Measurements from ENCODE around the gene RICTOR.

Gene RICTOR

GRCh38 chr5:38938973-38939372, 135.2 kb downstream of the RICTOR start:
- DNase-seq (ENCODE audit: low read depth), result no peak

- DNase-seq (ENCODE audit: low read depth), result no peak
Observed at GRCh38 chr5:38938424-38938823, 135.8 kb downstream of the RICTOR start.

DNA sequence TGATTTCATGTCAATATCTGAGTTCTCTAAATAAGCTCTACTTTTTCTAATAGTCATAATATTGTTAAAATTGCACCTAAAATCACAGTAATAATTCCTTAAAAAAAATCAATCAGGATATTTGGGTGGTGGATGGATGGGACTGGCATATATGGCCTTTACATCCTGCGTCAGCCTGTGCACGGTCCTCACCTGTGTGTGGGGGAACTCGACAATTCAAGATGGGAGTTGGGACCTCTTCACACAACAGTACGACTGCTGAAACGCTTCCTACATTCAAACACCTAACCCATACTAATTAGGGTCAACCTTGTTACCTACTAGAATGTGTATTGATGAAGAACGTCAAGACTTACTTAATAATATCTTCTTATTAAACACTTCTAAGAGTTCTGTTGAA, 137.9 kb downstream of the RICTOR start:
- no peak for DNase-seq (ENCODE audit: low read depth)

GRCh38 chr5:38935437-38935836, 138.8 kb downstream of the RICTOR start:
- no peak for DNase-seq (ENCODE audit: low read depth)

- no peak for DNase-seq (ENCODE audit: low read depth)
Observed at GRCh38 chr5:38932854-38933408, 141.3 kb downstream of the RICTOR start.

- no peak for DNase-seq (ENCODE audit: low read depth)
Observed at GRCh38 chr5:38931731-38932130, 142.5 kb downstream of the RICTOR start.

DNA sequence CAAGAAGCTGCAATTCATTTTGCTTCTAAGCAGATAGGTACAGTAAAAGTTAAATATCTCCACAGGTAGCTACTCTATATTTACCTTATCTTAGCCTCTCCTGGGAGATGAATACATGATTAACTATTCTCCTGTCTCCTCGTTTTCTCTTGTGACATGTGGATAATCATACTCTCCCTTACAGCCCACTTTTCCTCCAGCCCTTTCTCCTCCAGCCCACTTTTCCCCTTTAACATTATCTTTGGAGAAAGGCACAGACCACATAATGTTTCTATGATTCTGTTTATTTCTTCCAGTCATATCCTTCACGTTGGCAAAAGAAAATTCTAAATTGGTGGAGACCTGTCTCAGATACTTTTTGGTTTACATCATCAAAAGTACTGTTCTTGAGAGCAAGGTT, 144.4 kb downstream of the RICTOR start:
- DNase-seq (ENCODE audit: low read depth), result no peak

- no peak for DNase-seq (ENCODE audit: low read depth)
Observed at GRCh38 chr5:38927470-38927869, 146.7 kb downstream of the RICTOR start.

GRCh38 chr5:38926121-38926520, 148.1 kb downstream of the RICTOR start:
- DNase-seq (ENCODE audit: low read depth), result peak; percentile 15

GRCh38 chr5:38925154-38925925, 148.9 kb downstream of the RICTOR start:
- peak; percentile 20 for DNase-seq (ENCODE audit: low read depth)

DNA sequence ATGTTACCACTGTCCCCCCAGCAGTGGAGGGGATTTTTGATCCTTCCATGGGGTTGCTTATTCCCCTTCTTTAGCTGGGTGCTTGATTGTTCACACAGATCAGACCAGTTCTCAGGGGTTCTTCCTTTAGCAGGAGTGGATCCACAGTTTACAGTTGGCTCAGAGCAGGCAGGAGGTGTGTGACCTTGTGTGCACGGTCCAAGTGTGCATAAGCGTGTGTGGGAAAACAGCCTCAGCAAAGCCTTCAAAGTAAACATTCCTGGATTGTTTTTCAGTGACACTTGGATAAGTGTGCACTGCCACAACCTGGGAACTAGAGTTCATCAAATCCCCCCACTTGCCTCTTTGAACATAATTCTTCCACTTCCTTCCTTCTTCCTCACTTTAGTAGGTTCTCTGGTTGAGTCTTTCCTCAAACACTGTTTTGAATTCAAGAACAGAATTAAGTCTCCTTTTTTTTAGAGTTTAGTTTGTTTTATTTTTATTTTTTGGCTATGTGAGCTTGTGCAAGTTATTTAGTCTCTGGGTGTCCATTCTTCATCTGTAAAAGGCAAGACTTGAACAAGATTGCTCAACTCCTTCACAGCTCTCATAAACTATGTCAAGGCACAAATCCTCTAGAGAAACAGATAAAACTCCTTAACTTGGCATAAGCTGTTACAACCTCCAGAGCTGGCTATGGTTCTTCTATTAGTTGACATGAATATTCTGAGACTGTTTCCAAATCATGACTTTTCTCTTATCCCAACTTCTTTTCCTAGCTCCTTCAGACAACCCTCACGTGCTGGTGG, 150.3 kb downstream of the RICTOR start:
- DNase-seq (ENCODE audit: low read depth), result no peak

- DNase-seq (ENCODE audit: low read depth), result peak; percentile 36
Observed at GRCh38 chr5:38922199-38922598, 152.0 kb downstream of the RICTOR start.

DNA sequence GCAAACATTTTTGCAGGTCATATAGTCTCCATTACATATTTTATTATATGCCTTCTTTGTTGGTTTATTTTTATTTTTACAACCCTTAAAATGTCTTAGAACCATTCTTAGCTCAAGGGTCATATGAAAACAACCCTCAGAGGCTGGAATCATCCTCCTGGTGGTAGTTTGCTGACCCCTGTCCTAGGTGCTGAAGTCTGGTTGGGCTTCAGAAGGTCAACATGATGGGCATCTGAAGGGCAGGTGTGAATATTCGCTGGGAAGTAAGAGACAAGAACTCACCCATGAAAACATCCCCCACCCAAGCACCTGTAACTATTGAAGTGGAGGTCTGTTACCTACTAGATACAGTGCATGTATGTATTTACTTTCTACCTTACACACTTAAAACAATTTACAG, 153.0 kb downstream of the RICTOR start:
- no peak for DNase-seq (ENCODE audit: low read depth)

DNA sequence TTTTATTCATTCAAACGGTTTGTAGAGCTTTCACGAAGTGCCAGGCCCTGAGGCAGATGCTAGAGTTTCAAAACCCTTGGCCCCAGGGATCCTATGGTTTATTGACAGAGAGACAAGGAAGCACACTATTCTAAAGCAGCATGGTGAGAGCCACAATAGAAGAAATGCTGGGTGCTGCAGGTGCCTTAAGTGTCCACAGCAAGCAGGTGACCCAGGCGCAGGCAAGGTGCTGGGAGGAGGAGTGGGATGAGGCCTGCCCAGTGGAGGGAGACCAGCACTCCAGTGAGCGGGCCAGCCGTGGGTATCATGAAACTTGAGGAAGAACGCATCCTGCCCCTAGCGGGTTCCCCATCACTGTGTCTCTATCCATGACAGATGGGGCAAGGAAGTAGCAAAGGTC, 157.4 kb downstream of the RICTOR start:
- no peak for DNase-seq (ENCODE audit: low read depth)

- no peak for DNase-seq (ENCODE audit: low read depth)
Observed at GRCh38 chr5:38913714-38914113, 160.5 kb downstream of the RICTOR start.

GRCh38 chr5:38911933-38912332, 162.3 kb downstream of the RICTOR start:
- no peak for DNase-seq (ENCODE audit: low read depth)

- DNase-seq (ENCODE audit: low read depth), result no peak
Observed at GRCh38 chr5:38906503-38906902, 167.7 kb downstream of the RICTOR start.

DNA sequence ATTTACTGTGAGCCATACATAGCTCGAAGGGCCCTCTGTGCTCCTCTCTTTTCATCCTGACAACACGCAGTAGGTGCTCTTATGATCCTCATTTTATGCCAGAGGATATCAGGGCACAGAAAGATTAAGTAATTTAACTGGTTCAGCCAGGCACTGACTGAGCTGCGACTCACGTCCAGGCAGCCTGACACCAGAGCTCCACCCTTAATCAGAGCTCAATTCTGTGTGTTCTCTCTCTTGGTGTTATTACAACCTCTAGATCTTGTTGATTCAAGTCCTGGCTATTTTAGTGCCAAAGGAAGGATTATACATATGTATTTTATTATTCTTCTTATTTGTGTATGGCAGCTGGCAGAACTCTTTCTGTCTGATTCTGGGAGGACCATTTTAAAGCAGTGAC, 168.7 kb downstream of the RICTOR start:
- no peak for DNase-seq (ENCODE audit: low read depth)

GRCh38 chr5:38899936-38900335, 174.3 kb downstream of the RICTOR start:
- DNase-seq (ENCODE audit: low read depth), result no peak

DNA sequence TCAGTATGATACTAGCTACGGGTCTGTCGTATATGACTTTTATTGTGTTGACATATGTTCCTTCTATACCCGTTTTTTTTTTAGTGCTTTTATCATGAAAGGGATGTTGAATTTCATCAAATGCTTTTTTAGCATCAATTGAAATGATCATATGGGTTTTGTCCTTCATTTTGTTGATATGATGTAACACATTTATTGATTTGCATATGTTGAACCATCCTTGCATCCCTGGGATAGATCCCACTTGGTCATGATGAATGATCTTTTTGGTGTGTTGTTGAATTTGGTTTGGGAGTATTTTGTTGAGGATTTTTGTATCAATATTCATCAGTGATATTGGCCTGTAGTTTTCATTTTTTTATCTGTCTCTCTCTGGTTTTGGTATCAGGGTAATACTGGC, 177.4 kb downstream of the RICTOR start:
- DNase-seq (ENCODE audit: low read depth), result no peak

- no peak for DNase-seq (ENCODE audit: low read depth)
Observed at GRCh38 chr5:38892363-38892762, 181.8 kb downstream of the RICTOR start.

DNA sequence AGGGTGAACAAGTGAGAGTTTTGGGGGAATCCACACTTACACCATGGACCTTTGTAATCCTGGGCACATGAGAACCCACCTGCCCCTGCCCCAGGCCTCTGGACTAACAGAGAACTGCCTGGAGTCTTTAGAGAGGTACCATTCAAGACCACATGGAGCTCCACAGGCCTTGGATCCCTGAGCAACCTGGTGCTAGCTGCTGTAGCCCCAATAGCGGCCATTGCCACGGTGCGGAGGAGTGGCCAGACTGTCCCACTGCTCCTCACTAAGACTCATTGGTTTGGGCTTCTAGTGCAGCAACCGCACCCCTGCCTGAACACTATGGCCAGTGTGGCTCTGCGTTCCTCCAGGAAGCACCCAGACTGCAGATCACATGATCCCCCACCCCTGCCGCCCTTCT, 182.6 kb downstream of the RICTOR start:
- no peak for DNase-seq (ENCODE audit: low read depth)

DNA sequence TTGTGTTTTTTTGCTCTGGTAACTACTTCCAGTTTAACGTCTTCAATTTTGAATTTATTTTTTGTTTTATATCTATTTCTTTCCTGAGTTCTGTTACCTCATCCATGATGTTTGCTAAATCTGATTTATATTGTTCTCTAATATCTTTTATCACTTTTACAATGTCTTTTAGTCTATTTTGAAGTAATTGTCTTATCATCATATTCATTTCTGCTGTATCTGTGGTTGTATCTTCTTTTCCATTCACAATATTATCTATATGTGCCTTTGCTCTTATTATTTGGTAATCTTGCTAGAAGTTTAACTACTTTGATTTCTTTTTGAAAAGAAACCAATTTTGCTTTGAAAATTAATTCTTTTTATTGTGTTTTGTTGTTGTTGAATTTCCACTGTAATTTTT, 184.8 kb downstream of the RICTOR start:
- no peak for DNase-seq (ENCODE audit: low read depth)

All from HS-27A (cell line).